Measurements from ENCODE around the gene RAI14.

Gene RAI14

DNA sequence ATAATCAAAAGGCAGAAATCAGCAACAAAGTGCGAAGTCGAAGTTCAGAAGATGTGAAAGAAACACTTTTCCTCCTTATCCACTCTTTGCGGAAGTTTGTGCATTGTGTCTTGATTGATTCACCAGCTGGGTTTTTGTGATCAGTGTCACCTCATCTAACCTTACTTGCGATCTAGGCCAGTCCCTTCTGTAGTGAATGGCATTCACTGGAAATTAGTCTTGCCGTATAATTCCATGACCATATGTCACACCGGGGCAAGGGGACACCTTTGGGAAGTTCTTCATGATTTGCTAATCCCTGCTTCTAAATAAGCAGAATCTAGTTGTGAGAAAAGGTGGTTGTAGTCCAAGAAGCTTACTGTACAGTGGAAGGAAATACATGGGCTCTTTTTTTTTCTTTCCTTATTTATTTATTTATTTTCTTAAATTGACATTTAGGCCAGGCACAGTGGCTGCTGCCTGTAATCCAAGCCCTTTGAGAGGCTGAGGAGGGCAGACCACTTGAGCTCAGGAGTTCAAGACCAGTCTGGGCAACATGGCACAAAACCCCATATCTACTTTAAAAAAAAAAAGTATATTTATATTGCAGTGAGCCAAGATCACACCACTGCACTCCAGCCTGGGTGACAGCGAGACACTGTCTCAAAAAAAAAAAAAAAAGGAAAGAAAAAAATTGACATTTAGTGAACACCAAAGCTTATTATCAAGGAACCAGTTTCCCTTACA lies 7.8 kb downstream of the RAI14 start:
- H3K4me1 ChIP-seq (ENCODE audit: insufficient read depth, low read length), result peaks cover 13% of the 10 kb centered on the region

DNA sequence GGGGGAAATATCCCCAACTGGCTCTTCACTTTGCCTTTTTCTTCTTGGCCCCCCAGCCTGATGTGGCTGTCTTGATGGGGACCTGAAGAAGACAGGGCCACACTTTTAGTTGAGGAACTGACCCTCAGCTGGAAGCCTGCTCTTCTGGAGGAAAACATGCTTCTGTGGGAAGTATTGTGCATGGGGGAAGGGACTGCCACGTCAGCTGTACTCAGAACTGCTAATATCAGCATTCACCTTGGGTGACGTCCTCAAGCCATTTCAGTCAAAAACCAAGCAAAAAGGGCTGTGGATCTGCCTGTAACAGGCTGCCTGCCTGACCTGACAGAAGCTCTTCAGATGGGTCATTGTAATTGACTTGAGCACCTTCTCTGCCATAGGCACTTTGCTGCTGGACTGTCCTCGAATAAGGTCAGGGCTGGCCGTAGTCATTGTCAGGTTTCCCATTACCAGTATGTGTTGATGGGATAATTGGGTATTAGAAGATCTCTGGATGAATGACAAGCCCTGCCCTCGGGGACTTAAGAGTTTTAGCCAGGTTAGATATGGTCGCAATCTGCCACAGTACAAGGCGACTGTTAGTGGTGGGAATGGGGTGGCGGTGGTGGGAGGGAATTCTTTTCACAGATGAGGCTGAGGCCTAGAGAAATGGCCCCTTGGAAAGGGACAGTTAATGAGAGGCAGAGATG lies 10.4 kb downstream of the RAI14 start:
- no peak overlapping the region for H3K4me3 ChIP-seq (ENCODE audit: low read length)
- peaks cover 20% of the 10 kb centered on the region for H3K4me1 ChIP-seq (ENCODE audit: insufficient read depth, low read length)
- no peaks in the 10 kb centered on the region for H3K9me3 ChIP-seq (ENCODE audit: insufficient read depth, low read depth, low read length)
- WGBS, result 89% methylated on average over 8 of the region's 8 CpGs
- peaks cover 15% of the 10 kb centered on the region for H3K36me3 ChIP-seq (ENCODE audit: insufficient read depth, low read length)
- H3K27ac ChIP-seq (ENCODE audit: low read depth, low read length), result no peak overlapping the region
- H3K27me3 ChIP-seq (ENCODE audit: insufficient read depth, low read length), result no peaks in the 10 kb centered on the region
- no peak overlapping the region for H3K9ac ChIP-seq (ENCODE audit: low read depth, low read length)

More for the DNA sequence above, 7.8 kb downstream of the RAI14 start:
- Histone ChIP-seq H3K27ac (ENCODE audit: low read depth, low read length) (no peak overlapping the region), H3K9ac (ENCODE audit: low read depth, low read length) (no peak overlapping the region), H3K27me3 (ENCODE audit: insufficient read depth, low read length) (no peaks in the 10 kb centered on the region), H3K36me3 (ENCODE audit: insufficient read depth, low read length) (peaks cover 15% of the 10 kb centered on the region), H3K4me3 (ENCODE audit: low read length) (no peak overlapping the region), H3K9me3 (ENCODE audit: insufficient read depth, low read depth, low read length) (no peaks in the 10 kb centered on the region)
- 82% methylated on average over 7 of the region's 7 CpGs for WGBS

DNA sequence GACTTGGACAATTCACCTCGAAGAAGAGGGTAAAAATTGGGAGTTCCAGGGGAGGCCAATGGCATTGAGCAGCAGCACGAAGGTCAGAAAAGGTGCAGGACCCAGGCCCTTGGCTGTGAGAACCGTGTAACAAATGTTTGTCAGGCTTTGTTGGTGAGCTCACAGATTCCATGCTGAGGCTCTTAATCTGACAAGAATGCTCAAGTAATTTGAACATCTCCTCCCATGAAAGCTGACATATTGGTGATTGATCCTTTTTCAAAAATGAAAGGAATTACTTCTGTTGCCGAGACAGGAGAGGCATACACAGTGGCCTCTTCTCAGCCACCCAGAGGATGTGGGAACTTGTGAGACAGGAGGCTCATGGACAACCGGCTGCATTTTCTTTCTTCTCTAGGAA lies 11.6 kb downstream of the RAI14 start:
- H3K9ac ChIP-seq (ENCODE audit: low read depth, low read length), result no peak overlapping the region
- WGBS, result 86% methylated on average over 5 of the region's 5 CpGs
- no peaks in the 10 kb centered on the region for H3K27me3 ChIP-seq (ENCODE audit: insufficient read depth, low read length)
- no peaks in the 10 kb centered on the region for H3K9me3 ChIP-seq (ENCODE audit: insufficient read depth, low read depth, low read length)
- H3K4me1 ChIP-seq (ENCODE audit: insufficient read depth, low read length), result peaks cover 27% of the 10 kb centered on the region
- no peak overlapping the region for H3K4me3 ChIP-seq (ENCODE audit: low read length)
- peaks cover 15% of the 10 kb centered on the region for H3K36me3 ChIP-seq (ENCODE audit: insufficient read depth, low read length)
- H3K27ac ChIP-seq (ENCODE audit: low read depth, low read length), result no peak overlapping the region

DNA sequence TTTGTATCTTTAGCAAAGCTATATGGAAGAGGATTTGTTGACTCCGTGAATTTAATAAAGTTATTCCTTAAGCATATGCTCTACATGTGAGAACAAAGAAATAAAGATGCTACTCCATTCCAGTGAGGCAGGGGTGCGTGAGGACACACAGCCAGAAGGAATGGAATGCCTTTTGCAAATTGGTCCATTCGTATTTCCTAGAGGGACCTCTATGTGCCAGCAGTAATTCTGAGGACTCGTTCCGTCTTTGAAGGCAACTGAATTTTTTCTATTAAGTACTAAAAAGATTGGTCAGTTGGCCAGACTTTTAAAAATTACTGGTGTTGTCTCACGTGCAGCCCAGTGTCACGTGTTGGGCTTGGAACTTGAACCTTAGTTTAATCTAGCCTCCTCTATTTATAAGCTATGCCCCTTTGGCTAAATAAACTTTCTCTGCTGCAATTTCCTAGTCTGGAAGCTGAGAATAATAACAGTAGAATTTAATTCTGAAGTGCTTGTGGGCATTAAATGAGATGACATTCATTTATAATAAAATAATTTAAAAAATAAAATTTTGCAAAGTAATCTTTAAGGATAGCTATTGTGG lies 13.9 kb downstream of the RAI14 start:
- H3K4me1 ChIP-seq (ENCODE audit: insufficient read depth, low read length), result peaks cover 42% of the 10 kb centered on the region
- no peak overlapping the region for H3K27ac ChIP-seq (ENCODE audit: low read depth, low read length)
- H3K27me3 ChIP-seq (ENCODE audit: insufficient read depth, low read length), result no peaks in the 10 kb centered on the region
- no peaks in the 10 kb centered on the region for H3K9me3 ChIP-seq (ENCODE audit: insufficient read depth, low read depth, low read length)
- no peak overlapping the region for H3K9ac ChIP-seq (ENCODE audit: low read depth, low read length)
- 80% methylated on average over 6 of the region's 7 CpGs for WGBS
- peaks cover 5% of the 10 kb centered on the region; the same call in 1 of the 2 replicates for H3K36me3 ChIP-seq (ENCODE audit: insufficient read depth, low read length)
- H3K4me3 ChIP-seq (ENCODE audit: low read length), result no peak overlapping the region

DNA sequence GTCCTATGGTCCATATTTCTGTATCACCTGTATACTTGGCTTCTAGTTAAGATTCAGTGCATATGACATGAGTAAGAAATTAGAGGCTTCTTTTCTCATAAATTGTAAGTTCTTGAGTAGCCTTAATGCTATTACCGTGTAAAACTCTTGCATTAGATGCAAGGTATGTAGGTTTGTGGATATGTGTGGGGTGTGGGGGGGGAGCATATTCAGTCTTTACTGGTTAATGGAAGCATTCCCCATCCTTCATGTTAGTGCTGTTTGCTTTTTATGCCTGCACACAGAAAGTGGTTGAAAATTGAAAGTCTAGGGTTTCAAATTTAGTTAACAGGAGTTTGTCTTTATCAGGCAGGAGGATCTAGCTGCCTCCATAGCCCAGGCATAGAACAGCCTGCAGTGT lies 16.1 kb downstream of the RAI14 start:
- H3K36me3 ChIP-seq (ENCODE audit: insufficient read depth, low read length), result peaks cover 8% of the 10 kb centered on the region; the same call in 1 of the 2 replicates
- H3K4me1 ChIP-seq (ENCODE audit: insufficient read depth, low read length), result peaks cover 34% of the 10 kb centered on the region
- H3K27ac ChIP-seq (ENCODE audit: low read depth, low read length), result no peak overlapping the region
- H3K9ac ChIP-seq (ENCODE audit: low read depth, low read length), result no peak overlapping the region
- H3K9me3 ChIP-seq (ENCODE audit: insufficient read depth, low read depth, low read length), result no peaks in the 10 kb centered on the region
- no peak overlapping the region for H3K4me3 ChIP-seq (ENCODE audit: low read length)
- 85% methylated on average over 1 of the region's 1 CpG for WGBS
- H3K27me3 ChIP-seq (ENCODE audit: insufficient read depth, low read length), result no peaks in the 10 kb centered on the region

DNA sequence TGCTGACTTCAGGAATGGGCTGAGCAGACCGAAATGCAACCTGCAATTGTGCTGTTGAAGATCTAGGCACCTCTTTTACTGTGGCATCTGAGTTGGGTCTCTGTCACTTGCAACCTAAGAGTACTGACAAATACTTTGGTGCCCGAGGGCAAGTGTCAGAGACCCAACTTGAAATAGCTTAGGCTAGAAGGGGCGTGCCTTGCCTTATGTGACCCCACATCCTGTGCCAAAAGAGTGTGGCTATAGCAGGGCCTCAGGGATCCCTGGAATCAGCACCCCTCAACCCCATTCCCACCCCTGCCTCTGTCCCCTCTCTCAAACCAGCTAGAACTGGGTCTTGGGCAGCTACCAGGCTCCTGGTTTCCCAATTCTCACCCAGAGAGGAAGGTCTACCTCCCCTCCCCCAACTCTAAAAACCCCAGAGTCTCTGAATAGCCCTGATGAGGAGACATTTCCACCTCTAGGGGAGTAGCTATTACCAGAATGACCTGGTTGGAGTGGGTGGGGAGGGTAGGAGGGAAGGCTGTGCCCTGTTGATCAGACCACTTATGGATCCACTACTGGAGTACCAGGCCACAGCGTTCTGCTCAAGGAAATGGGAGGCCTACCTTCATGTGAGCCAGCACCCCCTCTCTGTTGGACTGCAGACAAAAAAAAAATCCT lies 17.5 kb downstream of the RAI14 start:
- Histone ChIP-seq H3K36me3 (ENCODE audit: insufficient read depth, low read length) (0 out of 2 replicates have a peak, but pooled peaks cover 3% of the 10 kb centered on the region), H3K4me3 (ENCODE audit: low read length) (no peak overlapping the region), H3K27me3 (ENCODE audit: insufficient read depth, low read length) (no peaks in the 10 kb centered on the region), H3K9me3 (ENCODE audit: insufficient read depth, low read depth, low read length) (no peaks in the 10 kb centered on the region), H3K4me1 (ENCODE audit: insufficient read depth, low read length) (peaks cover 33% of the 10 kb centered on the region), H3K9ac (ENCODE audit: low read depth, low read length) (no peak overlapping the region), H3K27ac (ENCODE audit: low read depth, low read length) (no peak overlapping the region)
- 90% methylated on average over 4 of the region's 4 CpGs for WGBS

DNA sequence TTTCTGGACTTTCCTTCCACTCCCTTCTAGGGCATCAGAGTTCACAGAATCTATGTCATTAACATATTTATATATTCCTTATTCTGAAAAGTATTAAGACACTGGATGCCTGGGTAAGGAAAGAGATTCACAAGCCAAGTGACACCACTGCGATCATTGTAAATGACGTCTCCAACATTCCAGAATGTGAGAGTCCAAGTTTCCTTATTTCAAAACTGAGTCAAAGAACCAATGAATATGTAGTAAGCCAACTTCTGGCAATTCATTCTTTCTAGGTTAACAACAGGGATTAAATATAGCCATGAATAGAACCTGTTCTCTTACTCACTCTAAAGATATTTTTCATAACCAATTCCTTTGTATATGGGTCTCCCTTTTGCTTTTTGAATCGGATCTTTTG lies 18.1 kb downstream of the RAI14 start:
- H3K9ac ChIP-seq (ENCODE audit: low read depth, low read length), result no peak overlapping the region
- H3K4me3 ChIP-seq (ENCODE audit: low read length), result no peak overlapping the region
- no peaks in the 10 kb centered on the region for H3K9me3 ChIP-seq (ENCODE audit: insufficient read depth, low read depth, low read length)
- H3K27ac ChIP-seq (ENCODE audit: low read depth, low read length), result no peak overlapping the region
- peaks cover 35% of the 10 kb centered on the region for H3K4me1 ChIP-seq (ENCODE audit: insufficient read depth, low read length)
- 0 out of 2 replicates have a peak, but pooled peaks cover 3% of the 10 kb centered on the region for H3K36me3 ChIP-seq (ENCODE audit: insufficient read depth, low read length)
- WGBS, result 94% methylated on average over 3 of the region's 3 CpGs
- no peaks in the 10 kb centered on the region for H3K27me3 ChIP-seq (ENCODE audit: insufficient read depth, low read length)

DNA sequence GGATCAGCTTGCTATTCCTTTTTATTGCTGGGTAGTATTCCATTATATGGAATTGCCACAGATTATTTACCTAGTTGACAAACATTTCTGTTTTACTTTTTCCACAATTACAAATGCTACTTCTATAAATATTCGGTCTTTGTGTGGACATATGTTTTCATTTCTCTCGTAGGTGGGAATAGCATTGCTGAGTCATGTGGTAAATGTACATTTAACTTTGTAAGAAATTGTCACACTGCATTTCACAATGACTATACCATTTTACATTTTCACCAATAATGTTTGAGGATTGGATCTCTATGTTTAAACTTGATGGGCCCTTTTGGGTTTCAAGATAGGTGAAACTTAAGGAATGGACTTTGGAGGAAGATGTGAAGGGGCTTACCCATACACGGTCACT lies 19.7 kb downstream of the RAI14 start:
- peaks cover 31% of the 10 kb centered on the region for H3K4me1 ChIP-seq (ENCODE audit: insufficient read depth, low read length)

DNA sequence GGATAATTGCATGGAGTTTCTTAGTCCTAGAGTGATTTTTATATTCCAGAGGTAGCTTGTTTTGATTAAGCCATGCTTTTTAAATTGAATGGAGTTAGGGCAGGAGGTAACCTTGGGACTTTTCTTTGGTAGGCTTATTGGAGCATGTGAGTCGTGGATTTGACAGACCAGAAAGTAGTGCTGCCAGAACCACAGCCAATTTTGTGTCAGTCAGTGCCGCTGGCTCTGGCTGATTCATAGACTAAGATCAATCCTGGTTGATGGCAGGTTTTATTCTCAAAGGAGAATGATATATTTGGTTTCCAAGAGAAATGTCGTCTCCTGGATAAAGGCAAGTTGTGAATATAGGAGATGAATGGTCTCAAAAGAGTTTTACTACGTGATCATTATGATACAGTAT lies 20.3 kb downstream of the RAI14 start:
- Histone ChIP-seq H3K9ac (ENCODE audit: low read depth, low read length) (no peak overlapping the region), H3K27me3 (ENCODE audit: insufficient read depth, low read length) (no peaks in the 10 kb centered on the region), H3K9me3 (ENCODE audit: insufficient read depth, low read depth, low read length) (no peaks in the 10 kb centered on the region), H3K4me3 (ENCODE audit: low read length) (no peak overlapping the region), H3K4me1 (ENCODE audit: insufficient read depth, low read length) (peaks cover 29% of the 10 kb centered on the region), H3K27ac (ENCODE audit: low read depth, low read length) (no peak overlapping the region), H3K36me3 (ENCODE audit: insufficient read depth, low read length) (0 out of 2 replicates have a peak, but pooled peaks cover 3% of the 10 kb centered on the region)
- WGBS, result 92% methylated on average over 4 of the region's 4 CpGs

More for the DNA sequence above, 19.7 kb downstream of the RAI14 start:
- Histone ChIP-seq H3K4me3 (ENCODE audit: low read length) (no peak overlapping the region), H3K36me3 (ENCODE audit: insufficient read depth, low read length) (0 out of 2 replicates have a peak, but pooled peaks cover 3% of the 10 kb centered on the region), H3K27me3 (ENCODE audit: insufficient read depth, low read length) (no peaks in the 10 kb centered on the region), H3K9me3 (ENCODE audit: insufficient read depth, low read depth, low read length) (no peaks in the 10 kb centered on the region), H3K27ac (ENCODE audit: low read depth, low read length) (no peak overlapping the region), H3K9ac (ENCODE audit: low read depth, low read length) (no peak overlapping the region)
- whole genome bisulfite sequencing, result 98% methylated on average over 1 of the region's 3 CpGs

DNA sequence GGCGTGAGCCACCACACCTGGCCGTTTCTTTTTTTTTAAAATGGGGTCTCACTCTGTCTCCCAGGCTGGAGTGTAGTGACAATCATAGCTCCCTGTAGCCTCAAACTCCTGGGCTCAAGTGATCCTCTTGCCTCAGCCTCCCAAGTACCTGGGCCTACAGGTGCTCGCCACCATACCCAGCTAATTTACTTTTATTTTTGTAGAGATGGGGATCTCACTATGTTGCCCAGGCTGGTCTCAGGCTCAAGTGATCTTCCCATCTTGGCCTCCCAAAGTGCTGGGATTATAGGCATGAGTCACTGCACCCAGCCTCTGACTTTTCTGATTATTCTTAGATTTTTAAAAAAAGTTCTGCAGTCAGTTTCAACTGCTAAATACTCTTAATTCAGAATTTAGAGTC lies 21.3 kb downstream of the RAI14 start:
- Histone ChIP-seq H3K9me3 (ENCODE audit: insufficient read depth, low read depth, low read length) (no peaks in the 10 kb centered on the region), H3K27me3 (ENCODE audit: insufficient read depth, low read length) (no peaks in the 10 kb centered on the region), H3K4me1 (ENCODE audit: insufficient read depth, low read length) (peaks cover 24% of the 10 kb centered on the region), H3K9ac (ENCODE audit: low read depth, low read length) (no peak overlapping the region), H3K36me3 (ENCODE audit: insufficient read depth, low read length) (0 out of 2 replicates have a peak, but pooled peaks cover 3% of the 10 kb centered on the region), H3K4me3 (ENCODE audit: low read length) (no peak overlapping the region), H3K27ac (ENCODE audit: low read depth, low read length) (no peak overlapping the region)
- 97% methylated on average over 2 of the region's 3 CpGs for WGBS

DNA sequence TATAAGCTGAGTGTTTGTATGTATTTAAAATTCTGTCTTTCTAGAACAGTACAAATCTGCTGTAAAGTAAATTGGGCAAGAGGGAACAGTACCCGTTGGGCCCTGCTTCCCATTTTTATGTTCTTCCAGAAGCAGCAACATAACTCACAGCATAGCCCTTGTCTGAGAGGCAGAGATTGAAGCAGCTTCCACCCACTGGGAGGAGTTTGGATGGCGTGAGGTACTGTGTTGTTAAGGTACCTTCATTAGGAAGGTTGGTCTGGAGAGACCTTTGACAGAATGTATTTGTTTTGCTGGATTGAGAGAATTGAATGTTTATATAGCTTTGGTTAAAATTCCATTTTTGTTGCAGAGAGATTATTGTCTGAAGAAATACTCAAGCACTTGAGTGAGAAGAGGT lies 24.8 kb downstream of the RAI14 start:
- 84% methylated on average over 2 of the region's 2 CpGs for WGBS

More for the DNA sequence above, 24.8 kb downstream of the RAI14 start:
- Histone ChIP-seq H3K9ac (ENCODE audit: low read depth, low read length) (no peak overlapping the region), H3K27me3 (ENCODE audit: insufficient read depth, low read length) (no peaks in the 10 kb centered on the region), H3K4me1 (ENCODE audit: insufficient read depth, low read length) (peaks cover 31% of the 10 kb centered on the region), H3K27ac (ENCODE audit: low read depth, low read length) (no peak overlapping the region), H3K4me3 (ENCODE audit: low read length) (no peak overlapping the region), H3K36me3 (ENCODE audit: insufficient read depth, low read length) (0 out of 2 replicates have a peak, but pooled peaks cover under 1% of the 10 kb centered on the region), H3K9me3 (ENCODE audit: insufficient read depth, low read depth, low read length) (no peaks in the 10 kb centered on the region)

All from HUES64 (cell line).